ENCODE results near the gene DPH2. TPM values are rescaled to one million over a fixed set of nuclear protein-coding genes. Genes with fewer than 3 reads are reported as not detected.
A peak's percentile ranks its signal among the peaks of the same experiment; 100 is the strongest.

The DPH2 gene
- total and polyA plus RNA-seq, 7 donors = 37.8 to 123 (median 53.7) TPM

- 73 to 78% (median 74%) methylated on average over 20 to 22 of the region's 22 CpGs for WGBS, 3 donors
- DNase-seq = no peak
- H3K36me3 ChIP-seq (ENCODE audit: insufficient read depth in 1 of 2, low read depth in 1 of 2) = no peaks in the 10 kb centered on the region
- no peak overlapping the region for H3K4me3 ChIP-seq
- no peaks in the 10 kb centered on the region for H3K9me3 ChIP-seq
- H3K27ac ChIP-seq = no peak overlapping the region
- no peaks in the 10 kb centered on the region for H3K27me3 ChIP-seq (ENCODE audit: insufficient read depth in 3 of 3, low read length in 2 of 3)
- no peak for TF ChIP-seq CTCF (IDR thresholded peaks at IDR 0.05)
- intact Hi-C loops (cut with DNase I) = no loop called here
- H3K4me1 ChIP-seq = no peaks in the 10 kb centered on the region
- ATAC-seq = no peak
Observed at GRCh38 chr1:43997295-43997999, 27.6 kb downstream of the DPH2 start.

DNA sequence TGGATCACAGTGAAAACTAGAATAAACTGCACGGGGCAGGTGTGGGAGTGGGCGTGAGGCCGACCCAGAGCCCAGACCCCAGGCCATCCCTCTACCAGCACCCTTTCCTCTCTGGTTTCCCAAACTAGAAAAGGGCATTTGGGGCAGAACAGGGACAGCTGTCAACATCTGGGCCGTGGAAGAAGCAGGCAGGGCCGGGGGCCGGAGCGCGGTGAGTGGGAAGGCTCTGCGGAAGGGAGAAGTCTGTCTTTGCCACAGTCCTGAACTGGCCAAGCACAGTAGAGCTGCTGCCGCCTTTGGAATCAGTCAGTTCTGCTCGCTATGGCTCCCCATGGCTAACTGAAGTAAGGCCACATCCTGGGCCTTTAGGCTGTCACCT lies 28.2 kb downstream of the DPH2 start:
- TF ChIP-seq CTCF (IDR thresholded peaks at IDR 0.05) = no peak
- H3K9me3 ChIP-seq = no peaks in the 10 kb centered on the region
- no peaks in the 10 kb centered on the region for H3K36me3 ChIP-seq (ENCODE audit: insufficient read depth in 1 of 2, low read depth in 1 of 2)
- no peaks in the 10 kb centered on the region for H3K27me3 ChIP-seq (ENCODE audit: insufficient read depth in 3 of 3, low read length in 2 of 3)
- no peaks in the 10 kb centered on the region for H3K4me1 ChIP-seq
- no peak for DNase-seq
- no peak overlapping the region for H3K27ac ChIP-seq
- intact Hi-C loops (cut with DNase I) = no loop called here
- no peak for ATAC-seq
- WGBS, 3 donors = 75 to 83% (median 78%) methylated on average over 11 of the region's 11 CpGs
- no peak overlapping the region for H3K4me3 ChIP-seq

DNA sequence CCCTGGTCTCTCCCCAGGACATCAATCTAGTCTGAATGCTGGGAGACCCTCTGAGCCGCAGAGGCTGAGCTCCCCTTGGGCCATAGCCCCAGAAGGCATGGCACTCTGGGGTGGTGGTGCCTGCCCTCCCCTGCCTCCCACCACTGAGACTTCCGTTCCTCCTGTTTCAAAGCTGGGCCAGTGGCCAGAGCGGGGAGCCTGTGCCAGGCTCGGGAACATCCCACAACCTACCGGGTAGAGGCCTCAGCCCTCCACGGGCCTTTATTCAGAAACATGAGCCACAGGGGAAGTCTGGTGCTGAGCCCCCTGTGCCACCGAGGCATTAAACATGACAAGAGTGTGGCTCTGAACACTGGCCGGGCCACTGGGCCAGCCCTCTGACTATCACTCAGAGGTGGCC lies 29.6 kb downstream of the DPH2 start:
- H3K9me3 ChIP-seq = no peaks in the 10 kb centered on the region
- TF ChIP-seq CTCF (IDR thresholded peaks at IDR 0.05) = no peak
- no peaks in the 10 kb centered on the region for H3K27me3 ChIP-seq (ENCODE audit: insufficient read depth in 3 of 3, low read length in 2 of 3)
- intact Hi-C loops (cut with DNase I) = no loop called here
- no peak for DNase-seq
- no peaks in the 10 kb centered on the region for H3K4me1 ChIP-seq
- no peak for ATAC-seq
- no peak overlapping the region for H3K27ac ChIP-seq
- WGBS, 3 donors = 40 to 53% (median 44%) methylated on average over 8 of the region's 8 CpGs
- H3K36me3 ChIP-seq (ENCODE audit: insufficient read depth in 1 of 2, low read depth in 1 of 2) = no peaks in the 10 kb centered on the region
- no peak overlapping the region for H3K4me3 ChIP-seq

- Histone ChIP-seq H3K9me3 (no peaks in the 10 kb centered on the region), H3K4me3 (no peak overlapping the region), H3K27ac (no peak overlapping the region), H3K36me3 (ENCODE audit: insufficient read depth in 1 of 2, low read depth in 1 of 2) (no peaks in the 10 kb centered on the region), H3K27me3 (ENCODE audit: insufficient read depth in 3 of 3, low read length in 2 of 3) (no peaks in the 10 kb centered on the region), H3K4me1 (no peaks in the 10 kb centered on the region)
- intact Hi-C loops (cut with DNase I) = loop anchor here (5.0 to 10.0 kb wide), 2 partner anchors 37 to 595 kb away; no protein-coding TSS in a partner anchor
- ATAC-seq (no peak), DNase-seq (peak in 1 of 2 donors; percentile 42)
- WGBS, 3 donors = 84 to 88% (median 86%) methylated on average over 8 of the region's 8 CpGs
- TF ChIP-seq CTCF (IDR thresholded peaks at IDR 0.05) = no peak
Observed at GRCh38 chr1:44000122-44000665, 30.4 kb downstream of the DPH2 start.
